ENCODE measurements around the gene ACSF2. TPM values are rescaled to one million over a fixed set of nuclear protein-coding genes. Genes with fewer than 3 reads are reported as not detected.
A peak's percentile ranks its signal among the peaks of the same experiment; 100 is the strongest.

Gene ACSF2
- total RNA-seq, 1 donor from 2014 or later = 26.1 TPM

DNA sequence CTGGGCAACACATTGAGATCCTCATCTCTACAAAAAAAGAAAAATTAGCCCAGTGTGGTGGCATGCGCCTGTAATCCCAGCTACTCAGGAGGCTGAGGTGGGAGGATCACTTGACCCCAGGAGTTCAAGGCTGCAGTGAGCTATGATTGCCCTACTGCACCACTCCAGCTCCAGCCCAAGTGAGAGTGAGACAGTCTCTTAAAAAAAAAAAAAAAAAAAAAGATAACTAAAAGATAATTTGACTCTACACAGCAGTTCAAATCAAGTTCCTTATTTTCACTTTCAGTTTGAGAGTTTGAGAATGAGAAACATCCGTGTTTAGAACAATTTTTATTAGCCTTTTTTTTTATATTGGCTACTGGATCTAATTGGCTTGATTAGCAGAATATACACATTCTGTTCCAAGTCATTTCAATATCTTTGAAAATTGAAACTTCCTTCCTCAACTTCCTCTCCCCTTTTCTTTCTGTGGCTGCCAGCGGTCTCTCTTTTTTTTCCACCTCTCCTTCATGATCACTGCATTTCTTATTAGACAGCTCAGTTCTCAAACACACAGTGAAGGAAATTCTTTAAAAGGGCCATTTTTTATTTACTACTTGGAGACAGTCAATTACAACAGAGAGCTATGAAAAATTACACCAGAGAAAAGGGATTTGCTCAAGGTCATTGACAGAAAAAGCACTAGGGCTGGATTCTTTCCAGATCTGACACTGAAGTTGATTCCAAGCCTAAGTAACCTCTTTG is 4.5 kb upstream of the ACSF2 start:
- no peak for TF ChIP-seq CTCF (IDR thresholded peaks at IDR 0.05)
- intact Hi-C loops (cut with DNase I) = no loop called here
- peak overlapping the region; percentile 2 to 13 for H3K4me3 ChIP-seq
- H3K4me1 ChIP-seq = peaks cover 4 to 12% of the 10 kb centered on the region in 2 donors
- no peaks in the 10 kb centered on the region for H3K36me3 ChIP-seq
- peak overlapping the region; percentile 37 to 39 for H3K27ac ChIP-seq
- no peaks in the 10 kb centered on the region for H3K27me3 ChIP-seq
- DNase-seq (ENCODE audit: low spot score in 2 of 2) = no peak
- no peaks in the 10 kb centered on the region for H3K9me3 ChIP-seq

GRCh38 chr17:50422738-50423137 is 3.3 kb upstream of the ACSF2 start:
- Histone ChIP-seq H3K4me1 (peaks cover 4 to 19% of the 10 kb centered on the region in 2 donors), H3K9me3 (no peaks in the 10 kb centered on the region), H3K27me3 (no peaks in the 10 kb centered on the region), H3K36me3 (no peaks in the 10 kb centered on the region), H3K27ac (no peak overlapping the region), H3K4me3 (no peak overlapping the region)
- no peak for TF ChIP-seq CTCF (IDR thresholded peaks at IDR 0.05)
- intact Hi-C loops (cut with DNase I) = no loop called here
- DNase-seq (ENCODE audit: low spot score in 2 of 2) = no peak

- Histone ChIP-seq H3K9me3 (no peaks in the 10 kb centered on the region), H3K4me1 (peaks cover 4 to 20% of the 10 kb centered on the region in 2 donors), H3K4me3 (no peak overlapping the region), H3K36me3 (no peaks in the 10 kb centered on the region), H3K27ac (no peak overlapping the region), H3K27me3 (no peaks in the 10 kb centered on the region)
- DNase-seq (ENCODE audit: low spot score in 2 of 2) = no peak
- intact Hi-C loops (cut with DNase I) = no loop called here
- no peak for TF ChIP-seq CTCF (IDR thresholded peaks at IDR 0.05)
These were observed 2.4 kb upstream of the ACSF2 start for GRCh38 chr17:50423553-50424159.

DNA sequence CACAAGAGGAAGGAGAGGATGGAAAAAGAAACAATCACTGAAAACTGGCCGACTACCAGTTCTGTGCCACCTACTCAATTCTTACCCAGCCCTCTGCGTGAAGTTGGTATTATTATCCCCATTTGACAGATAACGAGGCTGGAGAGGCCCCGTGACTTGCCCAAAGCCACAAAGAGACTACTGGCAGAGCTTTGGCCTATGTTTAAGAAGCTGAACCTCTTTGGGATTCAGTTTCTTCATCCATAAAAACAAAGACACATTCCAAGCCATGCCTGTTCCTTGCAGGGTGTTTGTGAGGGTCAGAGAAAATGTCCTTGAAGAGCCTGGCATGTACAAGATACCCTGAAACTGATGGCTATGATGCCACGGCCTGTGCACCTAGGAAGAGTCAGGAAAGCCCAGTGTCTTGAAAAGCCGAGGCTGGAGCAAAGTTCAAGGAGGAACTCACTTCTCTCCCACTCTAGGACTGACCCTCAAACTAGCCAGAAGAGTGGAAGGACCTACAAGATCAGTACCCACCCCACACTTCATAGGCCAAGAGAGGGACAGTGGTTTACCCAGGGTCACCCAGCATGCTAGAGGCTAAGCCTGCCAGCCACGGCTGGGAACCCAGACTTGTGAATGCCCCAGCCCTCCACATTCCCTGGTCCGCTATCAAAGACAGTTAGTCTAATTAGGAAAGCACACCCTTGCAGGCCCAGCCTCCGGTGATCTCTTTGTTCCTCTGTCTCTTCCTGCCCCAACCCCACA is 1.6 kb upstream of the ACSF2 start:
- Histone ChIP-seq H3K36me3 (no peaks in the 10 kb centered on the region), H3K4me3 (no peak overlapping the region), H3K27me3 (no peaks in the 10 kb centered on the region), H3K4me1 (peaks cover 4 to 20% of the 10 kb centered on the region in 2 donors), H3K9me3 (no peaks in the 10 kb centered on the region), H3K27ac (no peak overlapping the region)
- no peak for DNase-seq (ENCODE audit: low spot score in 2 of 2)
- intact Hi-C loops (cut with DNase I) = no loop called here
- no peak for TF ChIP-seq CTCF (IDR thresholded peaks at IDR 0.05)

DNA sequence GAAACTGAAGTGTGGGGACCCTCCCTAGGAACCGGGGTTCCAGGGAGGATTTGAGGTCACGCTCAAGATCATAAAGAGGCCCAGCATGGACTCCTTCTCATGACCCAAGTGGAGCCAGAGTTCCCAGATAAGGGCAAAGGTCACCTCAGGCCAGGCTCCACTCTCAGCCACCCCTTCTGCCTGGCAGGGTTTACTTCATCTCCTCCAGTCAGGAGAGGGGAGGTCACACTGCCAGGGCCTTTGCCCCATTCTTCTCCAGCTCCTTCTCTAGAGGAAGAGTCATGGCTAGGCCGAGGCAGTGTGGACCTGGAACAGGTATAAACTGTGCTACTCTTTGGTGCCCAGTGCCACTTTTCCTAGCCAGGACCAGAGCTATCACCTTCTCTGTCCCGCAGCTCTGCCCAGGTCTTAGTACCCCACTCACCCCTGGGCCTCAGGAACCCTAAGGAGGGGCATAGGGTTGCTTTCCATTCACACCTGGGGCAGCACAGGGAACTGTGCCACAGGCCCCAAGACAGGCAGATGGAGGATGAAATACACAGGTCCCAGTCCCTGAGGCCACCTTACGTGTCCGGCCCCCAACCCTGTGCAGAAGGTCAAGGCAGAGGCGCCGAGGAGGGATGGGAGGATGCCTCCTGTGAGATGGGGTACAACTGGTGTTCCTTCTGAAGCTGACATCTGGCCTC is 879 bp upstream of the ACSF2 start:
- peaks cover 4 to 20% of the 10 kb centered on the region in 2 donors for H3K4me1 ChIP-seq
- peak overlapping the region; percentile 79 to 93 for H3K4me3 ChIP-seq
- no peak for DNase-seq (ENCODE audit: low spot score in 2 of 2)
- intact Hi-C loops (cut with DNase I) = no loop called here
- no peaks in the 10 kb centered on the region for H3K9me3 ChIP-seq
- peak overlapping the region; percentile 79 to 81 for H3K27ac ChIP-seq
- no peak for TF ChIP-seq CTCF (IDR thresholded peaks at IDR 0.05)
- no peaks in the 10 kb centered on the region for H3K27me3 ChIP-seq
- no peaks in the 10 kb centered on the region for H3K36me3 ChIP-seq
